NCI-H446 (cell line): ENCODE measurements around the gene LARGE1.

Source experiments
- DNase-seq, 2 experiments: peaks; one replicate each; lab custom pipeline; 2025; lab: John Stamatoyannopoulos, UW

The LARGE1 gene

DNA sequence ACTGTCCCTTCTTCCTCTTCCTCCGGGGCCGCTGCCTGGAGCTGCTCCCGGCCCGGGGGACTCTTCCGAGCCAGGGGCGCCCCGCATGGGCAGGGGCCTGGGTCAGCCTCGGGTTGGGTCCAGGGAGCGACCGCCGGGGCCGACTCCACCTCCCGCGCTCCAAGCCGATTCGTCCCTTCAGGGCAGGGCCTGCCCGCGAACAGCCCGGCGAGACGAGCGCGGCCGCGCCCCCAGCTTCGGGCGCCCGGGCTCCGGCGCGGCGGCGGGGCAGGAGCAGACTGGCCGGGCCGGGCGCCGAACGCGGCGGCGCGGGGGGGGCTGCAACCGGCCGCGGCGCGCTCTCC is at the start of gene LARGE1:
Gene LARGE1 (minus strand): TSS at position 280 of the 344 bp plus-strand sequence.
- DNase-seq = no peak

DNA sequence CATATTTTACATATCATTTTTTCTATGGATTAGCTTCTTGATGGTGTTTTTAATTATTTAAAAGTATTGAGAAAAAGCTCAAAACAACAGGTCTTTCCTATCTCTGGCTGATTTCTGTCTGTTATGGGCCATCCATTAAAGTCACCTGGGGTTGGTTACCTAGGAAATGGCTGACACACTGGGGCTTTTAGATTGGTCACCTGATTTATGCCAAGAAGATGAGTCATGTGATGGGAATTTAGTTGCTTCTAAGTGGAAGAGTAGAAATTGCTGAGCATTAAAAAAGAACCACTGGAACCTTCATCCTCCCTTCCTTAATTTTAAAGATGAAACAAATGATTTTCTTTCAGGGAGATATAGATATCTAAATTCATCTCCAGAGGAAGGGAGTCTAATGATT is 48.8 kb upstream of the LARGE1 start:
- DNase-seq = no peak

GRCh38 chr22:33964121-33964520 is 43.8 kb upstream of the LARGE1 start:
- DNase-seq = no peak

GRCh38 chr22:33962409-33962808 is 42.1 kb upstream of the LARGE1 start:
- DNase-seq = no peak

DNA sequence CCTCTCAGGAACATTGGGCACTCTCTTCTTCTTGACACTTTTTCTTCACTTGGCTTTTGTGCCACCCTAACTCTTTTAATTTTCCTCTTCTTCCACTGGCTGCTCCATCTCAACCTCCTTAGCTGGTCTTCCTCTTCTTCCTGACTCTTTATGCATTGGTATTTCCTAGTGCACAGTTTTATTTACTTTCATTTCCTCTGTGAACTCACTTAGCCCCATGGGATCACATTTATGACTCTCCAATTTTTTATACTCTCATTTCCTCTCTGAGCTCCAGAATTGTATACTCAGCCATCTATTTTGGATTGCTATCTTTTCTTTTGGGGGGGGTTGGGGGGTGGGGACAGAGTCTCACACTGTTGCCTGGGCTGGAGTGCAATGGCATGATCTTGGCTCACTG is 38.5 kb upstream of the LARGE1 start:
- DNase-seq = no peak

GRCh38 chr22:33957086-33957485 is 36.8 kb upstream of the LARGE1 start:
- no peak for DNase-seq

GRCh38 chr22:33952776-33953175 is 32.5 kb upstream of the LARGE1 start:
- no peak for DNase-seq

DNA sequence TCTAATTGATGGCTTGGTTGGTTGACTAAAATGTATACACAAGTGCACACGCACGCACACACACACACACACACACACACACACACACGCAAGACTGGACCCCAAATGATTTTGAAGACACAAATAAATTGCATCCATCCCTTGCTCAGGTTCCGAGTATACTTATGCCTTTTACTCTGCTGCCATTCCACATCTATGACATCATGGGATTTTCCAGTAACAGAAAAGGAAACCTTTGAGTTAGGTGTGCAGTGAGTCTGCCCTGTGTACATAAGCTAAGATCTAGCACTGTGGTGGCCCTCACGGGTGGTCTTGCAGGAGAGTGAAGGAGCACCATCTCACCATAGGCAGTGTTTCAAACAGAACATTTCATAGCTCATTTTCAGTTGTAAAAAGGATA is 20.5 kb upstream of the LARGE1 start:
- DNase-seq = no peak

DNA sequence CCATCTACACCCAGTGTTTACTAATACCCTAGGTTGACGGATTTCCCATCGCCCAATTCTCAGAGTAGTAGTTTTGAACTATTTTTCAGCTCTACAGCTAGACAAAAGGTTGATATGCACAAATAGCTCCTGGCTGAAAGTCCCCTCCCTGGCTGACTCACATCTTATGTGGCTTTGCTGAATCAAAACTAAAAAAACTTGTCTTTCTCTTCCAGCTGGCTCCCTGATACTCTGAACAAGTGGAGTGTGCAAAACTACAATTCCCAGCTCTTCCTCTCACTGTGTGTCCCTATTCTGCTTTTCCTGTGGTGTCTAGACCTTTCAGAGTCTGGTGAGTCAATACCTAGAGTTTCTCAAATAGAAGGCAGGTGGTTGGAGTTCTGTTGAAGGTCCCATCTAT is 12.7 kb upstream of the LARGE1 start:
- DNase-seq = no peak

DNA sequence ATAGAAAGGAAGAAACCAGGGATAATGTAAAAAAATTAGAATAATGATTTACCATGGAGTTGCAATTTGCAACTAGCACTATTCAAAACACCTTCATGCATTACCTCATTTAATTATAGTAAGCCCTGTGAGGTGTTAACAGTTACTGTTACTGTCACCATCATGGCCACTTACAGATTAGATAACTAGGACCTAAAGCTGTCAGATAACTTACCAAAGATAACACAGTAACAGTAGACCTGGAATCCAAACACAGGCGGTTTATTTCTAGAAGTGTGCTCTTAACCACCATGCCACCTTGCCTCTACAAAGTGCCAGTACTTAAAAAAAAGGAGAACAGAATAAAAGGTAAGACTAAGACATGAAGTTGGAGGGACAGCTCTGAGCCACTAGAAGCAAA is 11.1 kb upstream of the LARGE1 start:
- DNase-seq = no peak

- DNase-seq = no peak
Observed at GRCh38 chr22:33927752-33928151, 7.5 kb upstream of the LARGE1 start.

DNA sequence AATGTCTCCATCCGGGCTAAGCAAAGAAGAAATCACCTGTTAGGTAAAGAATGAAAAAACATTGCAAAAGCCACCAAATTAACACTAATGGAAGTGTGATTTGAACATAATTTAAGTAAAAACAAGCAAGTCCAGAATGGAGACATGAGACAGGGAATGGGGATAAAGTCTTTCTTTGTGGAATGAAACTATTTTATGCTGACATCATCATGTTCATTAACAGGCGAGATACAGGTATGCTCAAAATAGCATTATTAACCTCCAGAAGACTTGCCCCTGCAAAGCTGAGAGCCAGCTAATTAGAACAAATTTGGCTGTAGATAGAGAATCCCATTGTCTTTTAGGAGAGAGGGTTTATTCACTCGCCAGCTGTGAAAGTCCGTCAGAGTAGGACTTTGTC is 4.9 kb upstream of the LARGE1 start:
- no peak for DNase-seq

DNA sequence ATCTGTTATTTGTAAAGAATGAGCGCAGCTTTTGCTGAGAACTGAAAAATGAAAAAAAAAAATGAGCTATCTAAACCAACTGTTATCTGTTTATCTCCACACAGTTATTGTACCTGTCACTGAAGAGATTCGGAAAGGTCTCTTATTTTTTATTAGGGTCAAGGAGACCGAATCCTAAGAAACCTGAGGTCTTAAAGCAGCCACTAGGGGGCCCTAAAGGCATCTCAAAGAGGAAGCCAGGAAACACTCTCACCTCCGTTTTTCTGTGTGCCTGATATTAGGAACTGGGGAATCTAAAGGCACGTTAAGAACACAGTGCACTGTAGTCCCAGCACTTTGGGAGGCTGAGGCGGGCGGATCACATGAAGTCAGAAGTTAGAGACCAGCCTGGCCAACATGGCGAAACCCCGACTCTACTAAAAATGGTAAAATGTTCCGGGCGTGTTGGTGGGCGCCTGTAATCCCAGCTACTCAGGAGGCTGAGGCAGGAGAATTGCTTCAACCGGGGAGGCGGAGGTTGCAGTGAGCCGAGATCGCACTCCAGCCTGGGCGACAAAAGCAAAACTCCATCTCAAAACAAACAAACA is 3.5 kb upstream of the LARGE1 start:
- DNase-seq = peak in 1 of 2 experiments; percentile 37

GRCh38 chr22:33923033-33923432 is 2.8 kb upstream of the LARGE1 start:
- DNase-seq = no peak

- no peak for DNase-seq
Observed at GRCh38 chr22:33922349-33922681, 2.0 kb upstream of the LARGE1 start.

DNA sequence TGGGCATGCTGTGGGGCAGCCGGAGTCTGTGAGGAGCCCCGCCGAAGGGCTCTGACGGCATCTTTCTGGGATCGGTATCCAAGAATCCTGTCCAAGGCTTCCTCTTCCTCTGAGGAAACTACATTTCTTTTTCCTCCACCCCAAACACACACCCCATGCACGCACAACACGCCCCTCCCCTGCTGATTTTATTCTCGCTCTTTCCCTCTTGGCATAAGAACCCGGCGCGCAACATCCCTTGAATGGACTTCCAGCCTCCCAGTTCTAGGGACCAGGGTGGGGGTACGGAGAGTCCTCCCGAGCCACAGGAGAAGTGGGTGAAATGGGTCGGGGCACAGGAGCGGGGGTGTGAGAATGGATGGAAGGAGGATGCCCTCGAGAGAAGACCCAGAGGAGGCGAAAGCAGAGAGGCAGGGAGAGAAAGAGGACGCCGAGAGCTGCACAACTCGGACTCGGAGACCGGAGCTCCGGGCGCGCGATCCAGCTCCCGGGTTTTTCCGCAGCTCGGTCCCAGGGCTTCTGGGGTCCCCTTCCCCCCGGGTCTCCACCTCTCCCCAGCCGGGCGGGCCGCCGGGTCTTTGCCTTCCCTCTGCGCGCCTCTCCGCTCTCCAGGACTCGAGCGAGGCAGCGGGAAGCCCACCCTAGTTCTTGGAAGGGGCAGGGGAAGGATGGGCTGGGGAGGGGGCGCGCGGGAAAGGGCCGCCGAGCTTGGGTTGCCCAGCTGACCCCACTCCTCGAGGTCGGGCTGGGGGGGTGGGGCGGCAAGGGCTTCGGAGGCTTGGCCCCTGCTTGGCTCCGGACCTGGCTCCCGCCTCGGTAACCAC is 1.5 kb upstream of the LARGE1 start:
- DNase-seq = no peak

DNA sequence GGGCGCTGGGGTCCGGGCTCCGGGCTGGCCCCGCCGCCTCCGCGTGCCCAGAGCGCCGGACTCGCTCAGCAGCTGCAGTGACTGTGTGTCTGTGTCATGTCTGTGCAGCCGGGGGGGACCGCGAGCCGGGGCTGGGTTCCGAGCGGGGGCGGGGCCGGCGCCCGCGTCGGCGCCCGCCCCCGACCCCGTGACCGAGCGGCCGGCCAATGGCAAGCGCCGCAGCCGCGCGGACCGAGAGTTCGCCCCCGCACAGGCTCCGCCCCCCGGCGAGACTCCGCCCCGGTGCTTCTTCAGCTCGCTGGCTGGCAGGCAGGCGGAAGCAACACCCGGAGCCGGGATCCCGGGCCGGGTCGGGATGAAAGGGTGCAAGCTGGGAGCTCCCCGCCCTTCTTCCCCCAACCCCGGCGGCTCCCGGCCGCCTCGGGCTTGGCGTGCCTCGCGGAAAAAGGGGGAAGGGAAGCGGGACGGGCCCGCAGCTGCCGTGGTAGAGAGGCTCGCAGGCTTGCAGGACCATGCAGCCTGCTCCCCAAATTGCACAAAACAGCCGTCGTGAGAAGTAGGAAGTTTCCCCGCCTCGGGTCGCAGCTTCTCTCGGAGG is 750 bp upstream of the LARGE1 start:
- peak; percentile 58 to 83 for DNase-seq

DNA sequence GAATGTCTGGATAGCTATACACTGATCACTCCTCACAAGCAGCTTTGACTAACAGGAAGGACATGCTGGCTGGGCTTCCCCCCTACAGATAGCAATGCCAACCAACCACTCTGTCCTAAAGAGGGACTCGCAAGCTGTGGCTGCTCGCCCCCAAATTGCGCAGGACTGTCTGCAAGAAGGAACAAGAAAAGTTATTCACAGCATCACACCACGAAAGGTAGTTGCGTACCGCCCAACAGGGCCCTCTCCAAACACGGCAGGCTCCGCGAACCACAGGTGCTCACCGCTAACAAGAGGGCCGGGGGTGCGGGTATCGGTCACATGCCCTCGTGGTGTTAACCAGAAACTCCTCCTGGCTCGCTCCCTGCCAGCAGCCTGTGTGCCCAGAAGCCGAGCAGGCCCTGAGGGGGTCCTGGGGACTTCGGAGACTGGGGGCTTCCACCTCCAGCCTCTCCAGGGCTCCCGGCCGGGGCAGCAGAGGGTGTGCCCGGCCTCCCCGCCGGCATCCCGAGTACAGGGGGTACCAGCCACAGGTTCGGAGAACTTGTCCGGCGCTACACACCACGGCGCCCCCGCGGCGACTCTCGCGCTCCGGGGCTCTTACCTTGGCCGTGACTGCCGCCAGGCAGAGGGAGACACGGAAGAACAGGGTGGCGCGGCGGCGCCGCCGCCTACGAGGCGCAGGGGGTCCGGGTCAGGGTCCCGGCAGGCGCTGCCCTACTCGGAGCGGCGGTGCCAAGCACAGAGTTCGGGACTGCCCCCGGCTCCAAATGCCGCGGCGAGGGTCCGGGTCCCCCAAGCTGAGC is 682 bp downstream of the LARGE1 start:
- no peak for DNase-seq

DNA sequence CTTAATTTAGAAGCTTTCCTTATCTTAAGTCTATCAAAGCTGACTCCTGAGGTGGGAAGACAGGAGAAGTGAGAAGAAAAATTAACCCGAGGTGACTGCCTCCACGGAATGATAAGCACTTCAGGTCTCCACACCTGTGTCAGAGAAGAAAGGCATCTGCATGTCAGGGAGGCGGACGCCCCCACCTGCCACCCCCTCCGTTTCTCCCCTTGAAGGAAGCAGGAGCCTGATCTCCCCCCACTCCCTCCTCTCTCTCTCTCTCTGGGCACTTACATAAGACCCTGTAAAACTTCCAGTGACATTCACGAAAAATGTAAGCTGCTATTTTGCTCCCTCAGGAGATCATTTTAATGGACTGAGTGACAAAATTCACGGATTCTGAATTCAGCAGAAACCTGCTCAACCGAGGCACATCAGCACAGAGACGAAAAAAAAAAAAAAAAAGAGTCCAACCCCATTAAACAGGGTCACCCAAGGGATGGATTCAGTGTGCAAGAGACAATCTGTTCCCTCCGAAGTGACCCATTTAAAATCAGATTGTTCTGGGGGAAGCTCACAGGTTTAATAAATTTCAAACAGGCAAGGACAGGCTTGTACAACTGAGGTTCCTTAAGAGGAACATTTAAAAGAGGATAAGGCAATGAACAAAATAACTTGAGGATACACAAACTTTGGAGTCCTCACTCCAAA is 1.5 kb downstream of the LARGE1 start:
- no peak for DNase-seq

- no peak for DNase-seq
Observed at GRCh38 chr22:33917744-33918406, 2.4 kb downstream of the LARGE1 start.

GRCh38 chr22:33914699-33915098 is 5.6 kb downstream of the LARGE1 start:
- no peak for DNase-seq

- DNase-seq = no peak
Observed at GRCh38 chr22:33914131-33914530, 6.1 kb downstream of the LARGE1 start.
